ENCODE results near the gene RBMS3.

- no peak for TF ChIP-seq CTCF (IDR thresholded peaks at IDR 0.05)
- TF ChIP-seq EP300 (IDR thresholded peaks at IDR 0.05), result no peak
These were observed 100.7 kb downstream of the RBMS3 start for GRCh38 chr3:29381595-29381994.
